OCI-LY3 (cell line): Measurements from ENCODE around the gene ABCC3.

Experiments
- CTCF ChIP-seq: fragments of 200-600, 300-600 bp; sonication (generic); IDR thresholded peaks from 2 replicates; pipeline ENCODE4 v1.5.1; 2014; ENCODE audit warnings: antibody characterized with exemption, low read length, low read depth
- EZH2phosphoT487 ChIP-seq: fragments of 200-600 bp; shearing (Covaris generic); IDR thresholded peaks from 2 replicates; pipeline ENCODE4 v1.6.1; 2018; ENCODE audit warnings: antibody characterized with exemption, mixed run types, low read depth

- TF ChIP-seq EZH2phosphoT487: no peak
- no peak for TF ChIP-seq CTCF
Measured at GRCh38 chr17:50681263-50682200, 46.9 kb downstream of the ABCC3 start.
